GM19240 (cell line): ENCODE results near the gene ASB15.

ENCODE experiments used
- DNase-seq: peaks from one replicate; pipeline ENCODE4 v3.0.0; 2011; ENCODE audit warnings: low spot score; ENCODE audit not compliant: insufficient read length

The ASB15 gene

DNA sequence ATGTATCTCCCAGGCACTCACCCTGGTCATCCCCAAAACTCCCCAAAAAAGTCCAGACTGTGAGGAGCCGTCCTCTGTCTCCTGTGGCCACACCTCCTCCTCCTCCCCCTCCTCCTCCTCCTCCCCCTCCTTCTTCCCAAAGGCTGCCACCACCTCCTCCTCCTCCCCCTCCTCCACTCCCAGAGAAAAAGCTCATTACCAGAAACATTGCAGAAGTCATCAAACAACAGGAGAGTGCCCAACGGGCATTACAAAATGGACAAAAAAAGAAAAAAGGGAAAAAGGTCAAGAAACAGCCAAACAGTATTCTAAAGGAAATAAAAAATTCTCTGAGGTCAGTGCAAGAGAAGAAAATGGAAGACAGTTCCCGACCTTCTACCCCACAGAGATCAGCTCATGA is 61.1 kb downstream of the ASB15 start:
- no peak for DNase-seq

DNA sequence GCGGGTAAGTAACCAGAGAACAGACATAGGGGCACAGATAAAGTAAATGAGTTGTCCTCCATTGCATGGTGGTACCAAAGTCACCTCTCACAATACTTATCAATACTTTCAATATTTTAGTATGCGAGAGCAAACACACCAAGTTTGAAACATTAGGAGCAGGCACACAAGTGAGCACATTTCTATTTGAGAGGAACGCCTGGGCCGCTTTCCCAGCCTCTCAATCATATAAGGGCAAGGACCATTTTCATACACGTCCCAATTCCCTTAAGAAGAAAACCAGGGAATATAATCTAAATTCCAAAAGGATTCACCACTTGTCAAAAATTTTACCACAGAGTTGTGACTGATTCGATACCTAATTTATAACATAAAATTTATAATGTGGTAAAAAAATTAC is 61.6 kb downstream of the ASB15 start:
- no peak for DNase-seq

DNA sequence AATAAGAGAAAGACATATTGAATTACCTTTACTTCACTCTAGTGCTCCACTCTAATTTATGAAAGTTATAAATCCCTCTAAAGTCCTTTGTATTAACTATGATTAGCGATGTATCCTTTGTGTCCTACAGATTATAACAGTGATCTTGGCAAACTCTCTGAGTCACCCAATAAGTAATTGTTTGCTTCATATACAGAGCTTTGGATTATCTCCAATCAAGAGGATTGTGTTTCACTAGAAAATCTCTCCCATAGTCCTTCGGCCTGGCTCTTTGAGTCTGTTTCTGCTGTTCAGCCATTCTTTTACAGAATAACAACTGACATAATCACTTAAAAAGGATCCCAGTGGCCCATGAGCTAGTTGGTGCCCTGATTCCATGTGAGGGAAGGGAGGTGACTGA is 63.5 kb downstream of the ASB15 start:
- no peak for DNase-seq

DNA sequence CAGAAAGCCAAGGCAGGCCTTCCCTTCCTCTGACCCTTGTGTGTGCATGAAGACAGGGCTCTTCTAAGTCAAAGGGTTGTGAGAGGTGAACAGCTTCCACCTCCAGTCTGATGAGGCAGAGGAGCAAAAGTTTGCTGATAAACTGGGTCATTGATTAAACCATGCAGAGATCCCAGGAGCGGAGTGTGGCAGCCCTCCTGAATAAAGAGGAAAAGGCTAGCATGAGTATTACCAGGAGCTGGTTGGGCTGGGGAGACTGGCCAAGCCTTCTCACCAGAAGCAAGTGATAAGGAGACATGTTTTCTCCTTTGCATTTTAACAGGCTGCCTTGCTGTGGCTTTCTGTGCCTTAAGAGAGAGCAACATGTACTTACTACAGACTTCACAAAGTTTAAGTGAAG is 64.3 kb downstream of the ASB15 start:
- DNase-seq: no peak

DNA sequence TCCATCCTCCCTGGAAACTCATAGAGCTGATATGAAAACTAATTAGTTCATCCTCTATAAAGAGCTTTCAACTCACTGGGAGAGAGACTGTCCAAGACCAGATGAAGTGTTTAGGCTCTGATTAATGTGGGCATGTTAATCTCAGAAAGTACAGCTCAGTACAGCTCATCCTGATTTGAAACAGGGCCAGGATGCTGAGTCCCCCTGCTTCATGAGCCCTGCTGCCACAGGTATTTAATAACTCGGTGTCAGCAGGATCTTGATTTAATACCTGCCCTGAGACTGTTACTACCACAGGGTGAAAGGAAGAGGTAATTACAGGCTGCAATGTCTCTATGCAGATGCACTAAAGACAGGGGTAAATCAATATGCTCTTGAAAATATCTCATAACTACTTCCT is 64.9 kb downstream of the ASB15 start:
- no peak for DNase-seq

DNA sequence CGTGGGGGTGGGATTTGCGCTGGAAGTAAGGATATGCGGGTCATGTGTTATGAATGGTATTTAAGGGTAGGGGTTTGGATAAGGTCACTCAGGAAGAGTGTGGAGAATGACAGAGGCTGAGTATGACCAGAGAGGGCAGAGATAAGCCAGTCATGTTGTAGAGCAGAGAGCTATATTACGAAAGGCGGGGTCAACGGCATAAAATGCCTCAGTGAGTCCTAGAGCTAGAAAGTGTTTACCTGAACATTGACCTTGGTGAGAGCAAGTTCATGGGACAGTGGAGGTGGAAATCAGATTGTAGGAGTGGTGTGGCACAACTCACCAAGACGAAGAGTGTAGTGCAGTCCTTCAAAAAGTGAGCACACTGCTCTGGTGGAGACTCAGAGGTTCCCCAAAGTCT is 67.9 kb downstream of the ASB15 start:
- DNase-seq: no peak

DNA sequence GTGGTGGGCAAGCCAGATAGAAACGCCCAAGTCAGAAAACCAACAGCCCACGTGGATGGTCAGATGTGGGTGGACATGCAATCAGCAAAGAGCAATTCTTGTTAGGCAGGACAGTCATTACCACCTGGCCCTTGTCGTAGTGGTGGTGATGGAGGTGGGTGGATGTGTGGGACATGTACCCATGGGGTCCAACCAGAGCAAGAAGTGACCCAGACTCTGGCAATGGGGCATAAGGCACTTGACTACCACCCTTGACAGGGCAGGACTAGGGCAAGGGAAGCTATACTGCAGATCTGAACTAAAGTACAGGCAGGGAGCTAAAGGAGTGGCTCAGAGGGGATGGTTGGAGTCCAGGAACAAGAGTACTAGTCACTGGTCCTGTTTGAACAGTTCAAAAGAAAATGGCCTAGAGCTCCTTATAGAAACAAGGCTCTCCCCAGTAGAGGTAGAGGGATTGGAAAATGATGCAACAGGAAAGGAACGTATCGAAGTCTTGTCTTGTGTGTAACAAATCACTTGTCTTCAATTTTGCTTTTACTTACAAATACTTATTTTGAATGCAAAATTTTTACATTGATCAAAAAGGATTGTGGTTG is 71.6 kb downstream of the ASB15 start:
- no peak for DNase-seq

DNA sequence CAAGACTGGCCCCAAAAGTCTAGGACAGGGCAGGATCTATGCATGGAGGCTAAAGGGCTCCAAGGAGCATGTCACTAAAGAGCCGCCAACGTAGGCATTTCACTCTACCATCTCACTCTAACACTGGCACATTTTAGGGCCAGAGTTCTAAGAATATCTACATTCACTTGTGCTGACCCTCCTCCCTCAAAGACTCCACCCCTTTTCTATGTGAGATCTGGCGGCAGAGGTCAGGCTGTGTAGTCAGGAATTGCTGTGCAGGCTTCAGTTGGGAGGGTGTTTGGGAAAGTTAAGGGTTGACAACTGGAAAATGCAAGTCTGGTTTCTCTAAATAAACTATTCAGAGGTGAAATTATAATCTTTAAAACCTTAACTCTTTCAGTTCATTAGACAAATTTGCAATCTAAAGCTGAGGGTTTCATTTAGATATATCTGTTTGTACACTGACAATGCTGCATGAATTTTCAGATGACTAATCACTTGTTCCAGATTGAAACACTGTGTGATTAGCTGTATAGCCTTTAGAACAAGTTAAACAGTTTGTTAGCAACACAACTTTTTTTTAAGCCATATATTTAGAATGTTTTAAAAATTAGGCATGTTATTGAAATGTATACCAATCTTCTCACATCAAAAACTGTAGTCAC is 72.3 kb downstream of the ASB15 start:
- no peak for DNase-seq

DNA sequence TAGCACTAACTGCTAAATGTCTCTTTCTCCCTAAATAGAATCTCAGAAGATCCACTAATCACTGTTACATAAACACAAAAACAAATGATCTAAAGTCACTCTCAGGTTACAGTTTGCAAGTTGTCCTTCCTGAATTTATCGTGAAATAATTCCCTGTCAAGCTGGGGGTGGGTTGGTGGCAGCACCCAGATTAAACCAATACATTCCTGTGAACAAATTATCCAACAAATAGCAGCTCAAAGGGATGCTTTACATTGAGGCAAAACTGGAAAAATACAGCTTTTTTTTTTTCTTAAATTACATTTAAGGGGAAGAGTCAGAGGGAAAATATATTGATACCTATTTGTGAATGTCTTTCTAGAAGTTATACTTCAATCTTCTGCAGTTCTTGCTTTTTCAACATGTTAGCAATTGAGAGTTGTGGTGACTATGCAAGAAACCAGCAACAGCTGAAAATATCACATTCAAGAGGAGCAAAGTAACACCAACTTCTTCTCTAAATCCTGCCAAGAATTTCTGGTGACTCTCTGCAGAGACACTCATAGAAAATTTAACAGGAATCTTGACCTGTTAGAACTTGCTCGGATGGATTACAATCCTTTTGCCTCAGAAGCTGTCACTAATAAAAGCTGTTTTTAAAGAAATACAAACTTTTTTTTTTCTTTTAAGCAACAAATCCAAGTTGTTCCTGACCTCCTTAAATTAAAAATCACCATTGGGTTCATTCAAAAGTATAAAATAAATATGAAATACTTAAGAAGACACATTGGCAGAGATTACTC is 73.0 kb downstream of the ASB15 start:
- no peak for DNase-seq

DNA sequence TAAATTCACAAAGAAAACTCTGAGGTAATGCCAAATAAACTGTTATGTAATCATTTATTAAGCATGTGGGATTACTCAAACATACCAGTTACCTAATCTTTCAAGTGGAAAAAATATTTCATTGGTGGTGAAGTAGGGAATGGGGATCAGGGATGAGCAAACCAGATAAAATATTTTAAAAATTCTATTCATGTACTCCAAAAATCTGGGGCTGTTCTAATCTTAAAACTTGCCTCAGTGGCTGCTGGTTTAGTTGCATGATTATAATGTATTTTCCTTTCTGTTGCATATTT is 73.5 kb downstream of the ASB15 start:
- no peak for DNase-seq

DNA sequence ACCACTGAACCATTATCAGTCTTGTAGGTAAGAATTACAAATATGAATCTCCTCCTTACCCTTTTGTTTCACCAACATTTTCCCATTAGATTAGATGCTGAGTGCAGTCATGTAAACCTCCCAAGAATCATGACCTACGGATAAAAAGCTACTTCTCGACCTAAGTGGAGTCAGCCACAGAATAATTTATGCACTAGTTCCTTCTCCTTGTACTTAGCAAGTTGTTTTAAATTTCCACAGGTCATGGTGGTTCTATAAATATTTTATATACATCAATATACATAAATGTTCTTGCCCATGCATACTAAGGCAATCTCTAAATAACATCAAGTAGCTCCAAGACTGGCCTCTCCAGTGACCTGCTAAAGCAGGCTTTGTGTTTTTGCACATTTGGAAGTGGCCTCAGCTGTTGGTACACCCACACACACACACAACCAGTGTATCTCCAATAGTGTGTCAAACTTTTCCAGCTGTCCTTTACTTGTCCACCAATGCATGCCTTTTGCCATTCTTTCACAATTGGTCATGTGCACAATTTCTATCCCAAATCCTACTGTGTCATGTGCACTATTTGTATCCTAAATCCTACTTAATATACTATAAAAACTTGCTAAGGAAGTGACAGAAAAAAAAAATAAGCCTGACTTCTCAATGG is 75.6 kb downstream of the ASB15 start:
- no peak for DNase-seq

DNA sequence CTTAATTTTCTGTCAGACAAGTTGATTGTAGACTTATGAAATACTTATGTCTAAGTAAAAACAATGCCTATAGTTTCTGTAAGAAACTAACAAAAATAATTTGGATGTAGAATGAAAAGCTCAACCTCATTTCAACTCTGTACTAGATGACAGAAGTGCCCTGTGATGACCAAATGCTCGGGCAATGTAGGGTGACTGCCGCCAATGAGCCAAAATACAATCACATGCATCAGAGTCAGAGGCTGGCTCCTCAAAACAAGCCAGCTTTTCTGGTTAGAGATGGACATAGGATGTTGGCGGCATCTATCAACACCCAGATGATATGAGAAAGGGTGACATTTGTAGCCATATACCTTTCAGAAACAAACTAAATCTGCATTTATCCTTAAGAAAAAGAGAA is 78.0 kb downstream of the ASB15 start:
- DNase-seq: no peak

DNA sequence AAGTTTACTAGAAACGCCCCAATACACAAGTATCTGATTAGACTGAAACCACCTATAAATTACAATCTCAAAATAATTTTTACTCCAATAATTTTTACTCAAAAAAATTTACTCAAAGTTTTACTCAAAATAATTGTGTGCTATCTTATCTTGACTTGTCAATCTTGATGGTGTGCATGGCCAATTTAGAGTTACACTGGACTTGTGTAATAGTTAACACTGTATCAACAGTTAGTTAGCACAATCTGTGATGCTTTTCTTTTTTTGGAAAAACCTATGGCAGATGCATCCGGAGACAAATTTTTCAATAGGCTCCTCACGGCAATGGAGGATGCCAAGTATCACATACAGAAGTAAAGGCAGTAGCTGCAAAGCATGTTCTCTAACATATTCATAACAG is 79.0 kb downstream of the ASB15 start:
- DNase-seq: no peak

DNA sequence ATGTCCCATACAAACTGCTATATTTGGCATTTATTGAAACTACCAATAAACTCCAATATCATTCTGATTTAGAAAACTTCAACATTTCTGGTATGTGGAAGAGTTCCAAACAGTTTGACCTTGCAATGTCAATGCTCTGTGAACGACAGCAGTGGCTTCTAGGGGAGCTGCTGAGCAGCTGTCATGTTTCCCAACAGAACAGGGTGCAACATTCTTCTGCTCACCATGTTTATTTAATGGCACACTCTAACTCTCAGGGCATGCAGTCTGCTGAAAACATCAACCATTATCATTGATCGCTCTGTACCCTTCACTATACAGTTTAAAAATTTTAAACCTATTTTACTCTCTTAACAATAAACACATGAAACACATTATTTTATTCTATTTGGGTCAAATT is 79.9 kb downstream of the ASB15 start:
- DNase-seq: no peak

DNA sequence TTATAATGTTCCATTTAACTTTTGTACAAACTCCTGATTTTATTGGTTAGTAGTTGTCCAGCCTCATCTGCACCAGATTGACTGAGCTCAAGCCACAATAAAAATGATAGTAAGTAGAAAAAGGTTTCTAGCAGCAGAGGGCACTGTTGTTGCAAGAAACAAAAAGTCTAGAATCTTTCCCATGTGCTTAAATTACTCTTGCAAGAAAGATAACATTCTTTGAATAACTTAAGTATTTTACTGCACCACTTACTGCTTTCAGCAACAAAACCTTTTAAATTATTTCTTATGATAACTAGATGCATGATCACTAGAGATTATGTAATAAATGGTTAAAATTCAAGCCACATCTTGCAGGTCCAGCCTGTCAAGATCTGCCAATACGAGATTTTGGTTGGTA is 81.1 kb downstream of the ASB15 start:
- no peak for DNase-seq

DNA sequence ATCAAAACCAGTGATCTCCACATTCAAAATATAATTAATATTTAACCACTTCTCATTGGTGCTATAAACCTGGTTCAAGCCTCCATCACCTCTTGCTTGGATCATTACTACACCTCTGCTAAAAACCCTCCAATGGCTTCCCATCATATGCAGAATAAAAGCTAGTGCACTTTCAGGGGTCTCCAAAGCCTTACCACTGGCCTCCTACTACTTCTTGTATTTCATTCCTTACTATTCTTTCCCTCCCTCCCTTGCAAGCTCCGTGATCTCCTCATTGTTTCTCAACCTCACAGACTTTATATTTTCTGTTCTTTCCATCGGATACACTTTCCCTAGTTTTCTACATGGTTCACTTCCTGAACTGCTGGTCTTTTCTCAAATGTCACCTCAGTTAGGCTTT is 85.5 kb downstream of the ASB15 start:
- no peak for DNase-seq

DNA sequence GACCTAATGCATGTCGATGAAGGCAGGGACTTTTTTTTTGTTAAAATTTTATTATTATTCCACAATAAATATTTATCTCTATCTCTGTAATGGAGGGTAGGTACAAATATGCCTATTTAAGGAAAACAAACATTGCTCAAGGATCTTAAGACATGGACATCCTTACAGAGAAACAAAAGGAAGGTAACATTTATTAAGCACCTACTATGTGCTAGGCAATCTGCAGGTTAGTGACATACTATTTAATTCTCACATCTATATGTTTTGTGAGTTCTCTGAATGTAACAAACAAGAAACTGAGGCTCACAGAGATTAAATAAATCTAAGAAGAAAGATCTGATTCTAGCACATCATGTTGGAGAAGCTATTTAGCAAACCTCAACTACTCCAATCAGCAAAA is 86.1 kb downstream of the ASB15 start:
- DNase-seq: no peak
